PC-3 (cell line): ENCODE data around the gene R3HDM1.

Experiments
- EZH2phosphoT487 ChIP-seq: fragments of 300-600 bp; sonication (generic); IDR thresholded peaks from 2 replicates; pipeline ENCODE4 v1.6.1; 2018; ENCODE audit warnings: mild to moderate bottlenecking, antibody characterized with exemption, low read length, borderline replicate concordance
- TF ChIP-seq, protein P1 (sequence below): fragments of 300-600 bp; sonication (generic); conservative IDR thresholded peaks from 2 replicates; pipeline ENCODE4 v1.5.1; 2017; ENCODE audit warnings: antibody characterized with exemption, low read depth, mild to moderate bottlenecking, low read length

DNA sequence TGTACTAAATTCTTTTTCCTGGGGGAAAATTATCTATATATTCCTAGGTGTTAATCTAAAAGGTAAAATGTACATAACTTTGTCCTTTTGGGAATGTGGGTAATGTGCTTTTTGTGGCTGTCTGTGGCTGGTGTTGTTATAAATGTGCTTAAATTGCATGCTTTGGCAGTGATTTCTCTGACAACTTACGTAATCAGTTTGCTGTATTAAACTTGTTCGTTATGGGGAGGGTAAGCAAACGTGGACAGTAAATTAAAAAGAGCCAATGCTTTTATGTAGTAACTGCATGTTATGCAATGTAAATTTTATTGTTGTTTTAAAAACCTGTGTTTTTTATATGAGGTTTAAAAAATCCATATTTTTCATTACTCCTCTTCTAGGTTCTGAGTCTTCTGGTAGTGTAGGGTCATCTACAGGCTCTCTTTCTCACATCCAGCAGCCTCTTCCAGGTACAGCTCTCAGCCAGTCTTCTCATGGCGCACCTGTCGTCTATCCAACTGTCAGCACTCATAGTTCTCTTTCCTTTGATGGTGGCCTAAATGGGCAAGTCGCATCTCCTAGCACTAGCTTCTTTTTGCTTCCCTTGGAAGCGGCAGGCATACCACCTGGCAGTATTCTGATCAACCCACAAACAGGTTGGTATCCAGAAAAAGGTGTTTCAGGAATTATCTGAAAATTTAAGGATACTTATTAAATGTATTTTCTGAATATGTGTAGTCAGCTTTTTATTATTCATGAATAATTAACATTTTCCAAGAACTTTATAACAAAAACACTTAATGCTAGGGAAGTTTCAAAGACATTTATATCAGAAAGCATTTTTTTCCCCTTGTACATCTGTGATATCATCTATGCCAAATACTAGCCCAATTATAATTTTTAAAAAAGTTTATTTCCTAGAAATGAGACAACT lies 110.1 kb downstream of the R3HDM1 start:
- TF ChIP-seq, protein P1, sequence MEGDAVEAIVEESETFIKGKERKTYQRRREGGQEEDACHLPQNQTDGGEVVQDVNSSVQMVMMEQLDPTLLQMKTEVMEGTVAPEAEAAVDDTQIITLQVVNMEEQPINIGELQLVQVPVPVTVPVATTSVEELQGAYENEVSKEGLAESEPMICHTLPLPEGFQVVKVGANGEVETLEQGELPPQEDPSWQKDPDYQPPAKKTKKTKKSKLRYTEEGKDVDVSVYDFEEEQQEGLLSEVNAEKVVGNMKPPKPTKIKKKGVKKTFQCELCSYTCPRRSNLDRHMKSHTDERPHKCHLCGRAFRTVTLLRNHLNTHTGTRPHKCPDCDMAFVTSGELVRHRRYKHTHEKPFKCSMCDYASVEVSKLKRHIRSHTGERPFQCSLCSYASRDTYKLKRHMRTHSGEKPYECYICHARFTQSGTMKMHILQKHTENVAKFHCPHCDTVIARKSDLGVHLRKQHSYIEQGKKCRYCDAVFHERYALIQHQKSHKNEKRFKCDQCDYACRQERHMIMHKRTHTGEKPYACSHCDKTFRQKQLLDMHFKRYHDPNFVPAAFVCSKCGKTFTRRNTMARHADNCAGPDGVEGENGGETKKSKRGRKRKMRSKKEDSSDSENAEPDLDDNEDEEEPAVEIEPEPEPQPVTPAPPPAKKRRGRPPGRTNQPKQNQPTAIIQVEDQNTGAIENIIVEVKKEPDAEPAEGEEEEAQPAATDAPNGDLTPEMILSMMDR: no peak
- TF ChIP-seq EZH2phosphoT487: no peak
